Pericardium fibroblast (primary cell): ENCODE results near the gene HSBP1. TPM values are rescaled to one million over a fixed set of nuclear protein-coding genes. Genes with fewer than 3 reads are reported as not detected.

ENCODE experiments used
- total RNA-seq: library from RNA; depleted of rRNA; stranded (reverse); fragments of >200 nt; gene quantifications from 2 replicates; pipeline ENCODE4 v1.2.3, GENCODE V29; 2015

The HSBP1 gene
- total RNA-seq, result 18.3 and 18.7 TPM in 2 replicates

GRCh38 chr16:83807710-83808572, at the start of gene HSBP1:
HSBP1 (plus strand) TSS chr16:83807978; CDS start chr16:83808077, 99 bp downstream.

Other genes with a start within 250 kb of the HSBP1 start
- gene MLYCD, start 91.1 kb downstream of the HSBP1 start, total RNA-seq, result 2.9 and 3.3 TPM in 2 replicates
- gene OSGIN1, start 145.3 kb downstream of the HSBP1 start, total RNA-seq, result 2.1 and 3.1 TPM in 2 replicates
- 0.47 TPM in 1 of 2 replicates, not detected in the other for gene NECAB2, start 160.3 kb downstream of the HSBP1 start, total RNA-seq
- gene SLC38A8, start 234.8 kb downstream of the HSBP1 start, total RNA-seq, result not detected in 2 replicates